ENCODE measurements around the gene CDV3. TPM values are rescaled to one million over a fixed set of nuclear protein-coding genes. Genes with fewer than 3 reads are reported as not detected.
A peak's percentile ranks its signal among the peaks of the same experiment; 100 is the strongest.
"Not testable (repeated sequence)": the region's sequence is repeated elsewhere in the genome, so short reads cannot be mapped to it uniquely, and the experiment has no call there.

The CDV3 gene
- total and polyA plus RNA-seq, 9 of the 15 experiments (the other 6 are each of a cell fraction or from before 2014, with no cell fraction given): 72.3 to 273 (median 116) TPM

GRCh38 chr3:133549565-133549964 is 23.9 kb upstream of the CDV3 start:
- ChIA-PET POLR2A (interaction anchor here (0.6 kb wide), 1 partner anchor 16 kb away, joined by 3 read pairs; no protein-coding TSS in a partner anchor), CTCF (ENCODE audit: low intra/inter-chr PET ratio) (interaction anchor here (0.6 kb wide), 1 partner anchor 492 kb away, joined by 3 read pairs; no protein-coding TSS in a partner anchor)
- TF ChIP-seq MTA2 (IDR thresholded peaks at IDR 0.05; ENCODE audit: low read depth): no peak
- DNase-seq (ENCODE audit: extremely low read depth in 1 of 4, low spot score in 3 of 4) (no peak), ATAC-seq (no peak), FAIRE-seq (no peak)
- H3K36me3 ChIP-seq (ENCODE audit: control insufficient read depth, insufficient read depth, low read length): no peaks in the 10 kb centered on the region
- H3K27me3 ChIP-seq (ENCODE audit: control insufficient read depth in 2 of 2, insufficient read depth in 2 of 2, low read length in 2 of 2): no peaks in the 10 kb centered on the region
- H2AFZ ChIP-seq (ENCODE audit: low read depth, low read length): no peak overlapping the region
- no peaks in the 10 kb centered on the region for H4K20me1 ChIP-seq (replicated peaks; ENCODE audit: control insufficient read depth, insufficient read depth, low read length)
- no peak overlapping the region for H3K27ac ChIP-seq (ENCODE audit: extremely low read depth, low read depth, low read length)
- no peaks in the 10 kb centered on the region for H3K79me2 ChIP-seq (ENCODE audit: control insufficient read depth, insufficient read depth, low read length)
- intact Hi-C loops (cut with micrococcal nuclease) (no loop called here), in situ Hi-C loops (cut with MboI) (no loop called here)
- no peak overlapping the region for H3K4me3 ChIP-seq
- H3K4me2 ChIP-seq (ENCODE audit: insufficient read depth, low read length): no peak overlapping the region
- 22% methylated on average over 4 of the region's 4 CpGs for WGBS (ENCODE audit: insufficient coverage, low coverage, missing lambda C conversion rate)
- H3K9me3 ChIP-seq (replicated peaks; ENCODE audit: control insufficient read depth, insufficient read depth, low read depth, low read length): no peaks in the 10 kb centered on the region
- no TSS peak for BruUV-seq (replicated peaks)
- no peak overlapping the region for H3K9ac ChIP-seq (ENCODE audit: insufficient read depth in 1 of 2, low read depth in 2 of 2, low read length in 2 of 2)
- H3K4me1 ChIP-seq (replicated peaks in 1 of 2; ENCODE audit: control insufficient read depth in 2 of 2, insufficient read depth in 2 of 2, low read length in 2 of 2): no peaks in the 10 kb centered on the region; a peak in 1 of 5 replicates
- H3K9me1 ChIP-seq (ENCODE audit: control insufficient read depth, insufficient read depth, low read length): no peaks in the 10 kb centered on the region

GRCh38 chr3:133551589-133551988 is 21.9 kb upstream of the CDV3 start:
- FAIRE-seq; H3K27ac ChIP-seq (ENCODE audit: extremely low read depth, low read depth, low read length); ATAC-seq; H4K20me1 ChIP-seq (replicated peaks; ENCODE audit: control insufficient read depth, insufficient read depth, low read length); intact Hi-C loops (cut with micrococcal nuclease); H3K27me3 ChIP-seq (ENCODE audit: control insufficient read depth in 2 of 2, insufficient read depth in 2 of 2, low read length in 2 of 2); CTCF ChIA-PET (ENCODE audit: low intra/inter-chr PET ratio); BruUV-seq (replicated peaks); H3K4me3 ChIP-seq; H3K36me3 ChIP-seq (ENCODE audit: control insufficient read depth, insufficient read depth, low read length); POLR2A ChIA-PET; H3K79me2 ChIP-seq (ENCODE audit: control insufficient read depth, insufficient read depth, low read length); H3K9me1 ChIP-seq (ENCODE audit: control insufficient read depth, insufficient read depth, low read length); H3K9me3 ChIP-seq (replicated peaks; ENCODE audit: control insufficient read depth, insufficient read depth, low read depth, low read length); H3K4me2 ChIP-seq (ENCODE audit: insufficient read depth, low read length); H3K4me1 ChIP-seq (replicated peaks in 1 of 2; ENCODE audit: control insufficient read depth in 2 of 2, insufficient read depth in 2 of 2, low read length in 2 of 2); DNase-seq (ENCODE audit: extremely low read depth in 1 of 4, low spot score in 3 of 4); H3K9ac ChIP-seq (ENCODE audit: insufficient read depth in 1 of 2, low read depth in 2 of 2, low read length in 2 of 2); in situ Hi-C loops (cut with MboI): not testable (repeated sequence)
- 80% methylated on average over 4 of the region's 14 CpGs for WGBS (ENCODE audit: insufficient coverage, low coverage, missing lambda C conversion rate)
- 0 out of 2 replicates have a peak overlapping the region, but pooled peaks have one; percentile 62 for H2AFZ ChIP-seq (ENCODE audit: low read depth, low read length)
- 0 out of 2 replicates have a peak, but pooled peaks have one; percentile 5 for TF ChIP-seq EGR1 (conservative IDR thresholded peaks at IDR 0.05)
